Cardiac fibroblast (primary cell): Measurements from ENCODE around the gene DCST2.
A peak's percentile ranks its signal among the peaks of the same experiment; 100 is the strongest.

ENCODE experiments used
- DNase-seq, 2 donors: peaks; one replicate each; pipeline versions ENCODE4 v3.0.0 to v3.0.0-alpha.2; 2010; ENCODE audit warnings: low read depth in 2 of 2
- H3K4me3 ChIP-seq, 2 donors: replicated peaks in 1 of 2; 1 replicate in 1 of 2; 2 replicates in 1 of 2; pipeline ENCODE4 v1.5.1; 2011; ENCODE audit warnings: low read depth in 2 of 2, low read length in 2 of 2, mild to moderate bottlenecking in 2 of 2, moderate library complexity in 1 of 2
- CTCF ChIP-seq: IDR thresholded peaks from one replicate; pipeline ENCODE4 v1.5.1; 2011; ENCODE audit warnings: low read depth, mild to moderate bottlenecking, low read length, inconsistent platforms

Gene DCST2

GRCh38 chr1:155075535-155075934 is 42.0 kb upstream of the DCST2 start:
- no peak for DNase-seq
- TF ChIP-seq CTCF: no peak
- H3K4me3 ChIP-seq: no peak overlapping the region

- DNase-seq: no peak
- TF ChIP-seq CTCF: no peak
- H3K4me3 ChIP-seq: no peak overlapping the region
Measured at GRCh38 chr1:155073377-155074242, 40.0 kb upstream of the DCST2 start.

GRCh38 chr1:155072531-155073289 is 39.1 kb upstream of the DCST2 start:
- no peak for DNase-seq
- H3K4me3 ChIP-seq: no peak overlapping the region
- no peak for TF ChIP-seq CTCF

- no peak for TF ChIP-seq CTCF
- no peak overlapping the region for H3K4me3 ChIP-seq
- DNase-seq: no peak
Measured at GRCh38 chr1:155071701-155072100, 38.1 kb upstream of the DCST2 start.

GRCh38 chr1:155070721-155071569 is 37.4 kb upstream of the DCST2 start:
- DNase-seq: peak; percentile 65 to 70
- H3K4me3 ChIP-seq: peak overlapping the region; percentile 33 to 45

More at GRCh38 chr1:155070721-155071569, 37.4 kb upstream of the DCST2 start:
- TF ChIP-seq CTCF: peak; percentile 27
